HepG2 (cell line): Measurements from ENCODE around the gene ZMYND8. TPM values are rescaled to one million over a fixed set of nuclear protein-coding genes. Genes with fewer than 3 reads are reported as not detected.

ENCODE experiments used
- BRCA1 ChIP-seq: sonication (generic); formaldehyde crosslinking; IDR thresholded peaks from 2 replicates; pipeline ENCODE4 v1.4.0; 2020; ENCODE audit warnings: missing genetic modification reagents
- BRF2 ChIP-seq: sonication (generic); formaldehyde crosslinking; IDR thresholded peaks from 2 replicates; pipeline ENCODE4 v1.8.1; 2022; ENCODE audit warnings: mild to moderate bottlenecking, missing genetic modification reagents
- GABPA ChIP-seq, 2 experiments: IDR thresholded peaks; 2 replicates each; pipeline ENCODE4 v1.6.1; 2011 to 2016; ENCODE audit warnings: low read depth in 2 of 2, low read length in 1 of 2, missing biosample characterization in 1 of 2, missing genetic modification characterization in 1 of 2
- GLI4 ChIP-seq: sonication (generic); formaldehyde crosslinking; IDR thresholded peaks from 2 replicates; pipeline ENCODE4 v1.5.1; 2020; ENCODE audit warnings: missing genetic modification reagents, mild to moderate bottlenecking, moderate library complexity, borderline replicate concordance
- KLF12 ChIP-seq: sonication (generic); formaldehyde crosslinking; IDR thresholded peaks from 2 replicates; pipeline ENCODE4 v1.4.0; 2020; ENCODE audit warnings: missing genetic modification reagents, borderline replicate concordance
- MBNL3 ChIP-seq: fragments of 250-450 bp; sonication (Bioruptor Pico); conservative IDR thresholded peaks from 2 replicates; pipeline ENCODE4 v1.8.0; 2022; ENCODE audit warnings: mild to moderate bottlenecking, inconsistent platforms
- MYPOP ChIP-seq: sonication (generic); formaldehyde crosslinking; IDR thresholded peaks from 2 replicates; pipeline ENCODE4 v1.8.1; 2023; ENCODE audit warnings: mild to moderate bottlenecking, moderate library complexity, missing genetic modification reagents
- PBX2 ChIP-seq: IDR thresholded peaks from 2 replicates; pipeline ENCODE4 v1.6.1; 2016; ENCODE audit warnings: control low read depth
- SIX1 ChIP-seq: sonication (generic); formaldehyde crosslinking; IDR thresholded peaks from 2 replicates; pipeline ENCODE4 v1.4.0; 2020; ENCODE audit warnings: missing genetic modification reagents, borderline replicate concordance
- SMAD1 ChIP-seq: sonication (generic); formaldehyde crosslinking; IDR thresholded peaks from 2 replicates; pipeline ENCODE4 v1.4.0; 2020; ENCODE audit warnings: missing genetic modification reagents, low read depth, mild to moderate bottlenecking, borderline replicate concordance
- SUZ12 ChIP-seq: fragments of 150-350 bp; IDR thresholded peaks from 2 replicates; pipeline ENCODE4 v1.6.1; 2014; ENCODE audit warnings: low read depth, low read length
- ZC3H4 ChIP-seq: sonication (generic); formaldehyde crosslinking; IDR thresholded peaks from 2 replicates; pipeline ENCODE4 v1.4.0; 2020; ENCODE audit warnings: missing genetic modification reagents, borderline replicate concordance
- ZFP62 ChIP-seq: sonication (generic); formaldehyde crosslinking; IDR thresholded peaks from 2 replicates; pipeline ENCODE4 v1.4.0; 2020; ENCODE audit warnings: missing genetic modification reagents
- ZFX ChIP-seq: sonication (generic); formaldehyde crosslinking; IDR thresholded peaks from 2 replicates; pipeline ENCODE4 v1.4.0; 2020; ENCODE audit warnings: mild to moderate bottlenecking, low read depth, missing genetic modification reagents, moderate library complexity
- ZNF142 ChIP-seq: sonication (generic); formaldehyde crosslinking; IDR thresholded peaks from 2 replicates; pipeline ENCODE4 v1.4.0; 2020; ENCODE audit warnings: missing genetic modification reagents
- ZNF451 ChIP-seq: sonication (generic); formaldehyde crosslinking; IDR thresholded peaks from 2 replicates; pipeline ENCODE4 v1.5.0; 2020; ENCODE audit warnings: mild to moderate bottlenecking, missing genetic modification reagents
- polyA plus RNA-seq, 8 experiments: library from polyadenylated mRNA; depleted of rRNA in 3 of 8; stranded (reverse) in 7 of 8; unstranded in 1 of 8; fragments of >200 nt; fragmentation: Illumina TruSeq in 4 of 8; extraction: Trizol in 4 of 8; gene quantifications; 2 replicates each; pipeline versions ENCODE4 v1.2.1 to v1.2.3, GENCODE V29; 2011 to 2016; ENCODE audit warnings: low read depth in 4 of 8, missing spikeins in 1 of 8, mixed read lengths in 1 of 8; ENCODE audit not compliant: insufficient read depth in 1 of 8
- total RNA-seq, 5 experiments: library from RNA; depleted of rRNA; stranded (reverse); fragments of >200 nt; fragmentation: Illumina TruSeq; extraction: Trizol; gene quantifications; 2 replicates each; pipeline ENCODE4 v1.2.3, GENCODE V29; 2016; ENCODE audit warnings: low read depth in 1 of 5

ZMYND8 gene
- total and polyA plus RNA-seq, 2 of the 13 experiments (the other 11 are each of a cell fraction or from before 2014, with no cell fraction given), result 53.9 to 84.7 TPM

- TF ChIP-seq BRF2 (CRISPR knock-in tag) (peak; percentile 98; the same call in 1 of the 2 replicates), MYPOP (CRISPR knock-in tag) (peak; percentile 46), ZNF451 (CRISPR knock-in tag) (peak; percentile 88), PBX2 (CRISPR knock-in tag) (peak; percentile 84), SIX1 (CRISPR knock-in tag) (peak; percentile 76), BRCA1 (CRISPR knock-in tag) (peak; percentile 98; the same call in 1 of the 2 replicates), KLF12 (CRISPR knock-in tag) (peak; percentile 99), SMAD1 (CRISPR knock-in tag) (peak; percentile 97), ZNF142 (CRISPR knock-in tag) (peak; percentile 99), ZFP62 (no peak; the same call in 1 of the 2 replicates), MBNL3 (CRISPR knock-in tag) (no peak), GLI4 (CRISPR knock-in tag) (no peak), GABPA (IDR thresholded peaks at IDR 0.05; ENCODE audit: low read depth, low read length) (no peak; the same call in 1 of the 2 replicates), GABPA (CRISPR knock-in tag; IDR thresholded peaks at IDR 0.05; ENCODE audit: low read depth) (no peak), SUZ12 (no peak; the same call in 1 of the 2 replicates), ZFX (CRISPR knock-in tag) (peak; percentile 100), ZC3H4 (CRISPR knock-in tag) (peak; percentile 91)
These were observed 968 bp upstream of the ZMYND8 start (continued) for GRCh38 chr20:47357296-47358038.
